Activated T-helper 17 cell treated with anti-CD3 and anti-CD28 coated beads, Interleukin-2, amount 50 U/mL, for 72 hours (primary cell): ENCODE data around the gene MAP3K14. TPM values are rescaled to one million over a fixed set of nuclear protein-coding genes. Genes with fewer than 3 reads are reported as not detected.

Experiments used
- ATAC-seq: fragments of 150-1000 bp; cut with Tn5 transposase; replicated peaks from 2 replicates; pipeline ENCODE4 v1.10.0; 2021; ENCODE audit warnings: mild to moderate bottlenecking, moderate library complexity
- H3K27ac Mint-ChIP-seq: one replicate; pipeline ENCODE4 v1.8.0; 2022; ENCODE audit warnings: mixed read lengths
- H3K27me3 Mint-ChIP-seq: one replicate; pipeline ENCODE4 v1.8.0; 2022; ENCODE audit warnings: mixed read lengths
- H3K36me3 Mint-ChIP-seq: one replicate; pipeline ENCODE4 v1.8.0; 2022; ENCODE audit warnings: low read depth, mild to moderate bottlenecking, mixed read lengths
- H3K4me1 Mint-ChIP-seq: one replicate; pipeline ENCODE4 v1.8.0; 2022; ENCODE audit warnings: mixed read lengths
- H3K4me3 Mint-ChIP-seq: one replicate; pipeline ENCODE4 v1.8.0; 2022; ENCODE audit warnings: mild to moderate bottlenecking, mixed read lengths
- H3K9me3 Mint-ChIP-seq: one replicate; pipeline ENCODE4 v1.8.0; 2022; ENCODE audit warnings: mixed read lengths
- total RNA-seq, 2 donors: library from RNA; stranded (reverse); gene quantifications; one replicate each; pipeline ENCODE4 v1.2.3, GENCODE V29; 2022

The MAP3K14 gene
- total RNA-seq, 2 donors from 2014 or later, result 36.3 to 49.5 TPM

DNA sequence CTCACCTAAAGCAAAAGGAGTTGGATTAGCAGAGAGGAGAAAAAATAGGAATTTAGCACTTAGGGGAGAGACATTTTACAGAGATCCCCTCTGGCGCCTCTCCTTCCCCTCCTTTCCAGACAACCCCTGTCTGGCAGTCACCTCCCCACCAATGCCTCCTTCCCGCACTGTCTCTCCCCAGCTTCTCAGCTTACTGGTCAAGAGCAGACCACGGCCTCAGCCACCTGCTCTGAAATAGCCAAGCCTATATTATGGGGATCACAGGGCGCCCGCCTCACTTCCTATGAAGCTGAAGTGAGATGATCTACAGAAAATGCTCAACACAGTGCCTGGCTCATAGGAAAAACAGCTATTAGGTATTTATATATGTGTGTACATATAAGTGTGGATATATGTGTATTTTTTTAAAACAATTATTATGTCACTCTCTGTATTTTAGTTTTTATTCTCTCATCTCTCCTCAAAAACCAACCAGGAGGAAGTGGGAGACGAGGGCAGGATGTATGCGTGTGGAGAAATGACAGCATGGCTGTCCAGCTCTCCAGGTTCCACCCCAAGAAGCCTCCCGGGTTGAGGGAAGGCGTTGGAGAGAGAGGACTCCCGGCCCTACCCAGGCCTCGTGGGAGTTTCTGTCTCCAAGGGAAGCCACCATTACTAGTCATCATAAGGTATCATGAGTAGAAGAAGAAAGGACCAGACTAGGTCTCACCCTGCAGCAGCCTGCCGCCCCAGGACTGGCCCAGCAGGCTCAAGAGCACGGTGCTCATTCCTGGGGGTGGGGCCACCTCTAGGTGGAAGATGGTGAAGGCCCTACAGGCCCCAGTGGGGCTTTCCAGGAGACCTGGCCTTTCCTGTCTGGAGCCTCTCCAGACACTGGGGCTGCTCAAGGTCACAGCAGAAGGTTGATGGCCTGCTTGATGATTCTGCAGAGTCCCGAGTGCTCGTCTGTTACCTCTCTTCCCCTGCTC, 27.2 kb downstream of the MAP3K14 start:
- no peak for ATAC-seq
- H3K27me3 Mint-ChIP-seq, result no peaks in the 10 kb centered on the region
- H3K9me3 Mint-ChIP-seq, result no peaks in the 10 kb centered on the region
- peak overlapping the region; percentile 44 for H3K27ac Mint-ChIP-seq
- H3K4me3 Mint-ChIP-seq, result no peak overlapping the region
- peaks cover 29% of the 10 kb centered on the region for H3K4me1 Mint-ChIP-seq
- peaks cover 99% of the 10 kb centered on the region for H3K36me3 Mint-ChIP-seq

DNA sequence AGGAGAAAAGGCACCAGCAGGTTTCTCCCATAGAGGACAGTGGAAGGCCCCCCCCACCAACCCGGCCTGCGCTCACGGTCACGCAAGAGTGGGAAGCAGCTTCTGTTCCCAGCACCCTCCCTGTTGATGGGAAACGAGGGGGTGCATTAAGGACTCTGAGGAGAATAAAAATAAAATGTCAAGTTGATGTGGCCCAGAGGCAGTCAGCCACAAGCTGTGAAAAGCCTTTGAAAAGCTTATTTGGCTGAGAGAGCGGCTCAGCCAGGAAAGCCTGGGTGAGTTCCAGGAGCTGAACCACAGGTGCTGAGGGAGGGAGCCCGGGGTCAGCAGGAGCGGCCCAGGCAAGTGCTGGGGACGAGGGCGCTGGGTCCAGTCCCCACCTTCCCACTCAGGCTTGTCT, 28.0 kb downstream of the MAP3K14 start:
- H3K27ac Mint-ChIP-seq, result peak overlapping the region; percentile 44
- H3K36me3 Mint-ChIP-seq, result peaks cover 99% of the 10 kb centered on the region
- no peaks in the 10 kb centered on the region for H3K9me3 Mint-ChIP-seq
- H3K27me3 Mint-ChIP-seq, result no peaks in the 10 kb centered on the region
- no peak for ATAC-seq
- H3K4me1 Mint-ChIP-seq, result peaks cover 21% of the 10 kb centered on the region
- H3K4me3 Mint-ChIP-seq, result no peak overlapping the region

GRCh38 chr17:45287526-45288500, 29.0 kb downstream of the MAP3K14 start:
- H3K9me3 Mint-ChIP-seq, result no peaks in the 10 kb centered on the region
- H3K36me3 Mint-ChIP-seq, result peaks cover 99% of the 10 kb centered on the region
- H3K4me1 Mint-ChIP-seq, result peaks cover 11% of the 10 kb centered on the region
- ATAC-seq, result no peak
- H3K27ac Mint-ChIP-seq, result no peak overlapping the region
- no peaks in the 10 kb centered on the region for H3K27me3 Mint-ChIP-seq
- no peak overlapping the region for H3K4me3 Mint-ChIP-seq

- peaks cover 100% of the 10 kb centered on the region for H3K36me3 Mint-ChIP-seq
- ATAC-seq, result no peak
- no peaks in the 10 kb centered on the region for H3K27me3 Mint-ChIP-seq
- no peak overlapping the region for H3K4me3 Mint-ChIP-seq
- no peaks in the 10 kb centered on the region for H3K9me3 Mint-ChIP-seq
- H3K4me1 Mint-ChIP-seq, result peaks cover 7% of the 10 kb centered on the region
- H3K27ac Mint-ChIP-seq, result peak overlapping the region; percentile 2
Observed at GRCh38 chr17:45286286-45286685, 30.5 kb downstream of the MAP3K14 start.

GRCh38 chr17:45284176-45285140, 32.4 kb downstream of the MAP3K14 start:
- Mint-ChIP-seq H3K4me1 (peaks cover 10% of the 10 kb centered on the region), H3K27ac (peak overlapping the region; percentile 84), H3K4me3 (no peak overlapping the region), H3K9me3 (no peaks in the 10 kb centered on the region), H3K36me3 (peaks cover 100% of the 10 kb centered on the region), H3K27me3 (no peaks in the 10 kb centered on the region)
- peak; percentile 72 for ATAC-seq

- Mint-ChIP-seq H3K36me3 (peaks cover 100% of the 10 kb centered on the region), H3K9me3 (no peaks in the 10 kb centered on the region), H3K4me1 (peaks cover 10% of the 10 kb centered on the region), H3K4me3 (no peak overlapping the region), H3K27me3 (no peaks in the 10 kb centered on the region), H3K27ac (peak overlapping the region; percentile 84)
- no peak for ATAC-seq
Observed at GRCh38 chr17:45283711-45284110, 33.1 kb downstream of the MAP3K14 start.

- ATAC-seq, result no peak
- Mint-ChIP-seq H3K36me3 (peaks cover 100% of the 10 kb centered on the region), H3K4me1 (peaks cover 10% of the 10 kb centered on the region), H3K27me3 (no peaks in the 10 kb centered on the region), H3K9me3 (no peaks in the 10 kb centered on the region), H3K4me3 (no peak overlapping the region), H3K27ac (peak overlapping the region; percentile 84)
Observed at GRCh38 chr17:45282683-45283644, 33.9 kb downstream of the MAP3K14 start.

- Mint-ChIP-seq H3K4me1 (peaks cover 5% of the 10 kb centered on the region), H3K27ac (no peak overlapping the region), H3K36me3 (peaks cover 92% of the 10 kb centered on the region), H3K27me3 (no peaks in the 10 kb centered on the region), H3K4me3 (no peak overlapping the region), H3K9me3 (no peaks in the 10 kb centered on the region)
- ATAC-seq, result no peak
Observed at GRCh38 chr17:45279898-45280297, 36.9 kb downstream of the MAP3K14 start.

DNA sequence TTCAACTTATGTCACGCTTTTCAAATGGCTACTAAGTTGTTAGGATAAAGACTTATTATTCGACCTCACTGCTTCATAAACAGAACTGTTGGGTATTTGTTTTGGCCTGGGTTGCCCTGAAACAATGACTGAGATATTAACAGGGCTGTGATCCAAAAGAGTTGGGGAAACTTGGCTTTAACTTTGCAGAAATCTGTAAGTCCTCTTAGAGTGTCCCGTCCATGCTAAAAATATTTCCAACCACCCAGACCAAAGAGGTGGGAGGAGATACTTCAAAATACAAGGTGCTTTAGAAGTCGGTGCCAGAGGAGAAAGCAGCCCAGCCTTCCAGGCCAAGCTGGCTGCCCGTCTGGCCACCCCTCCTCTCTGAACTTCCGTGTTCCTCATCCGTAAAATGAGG, 38.8 kb downstream of the MAP3K14 start:
- H3K4me3 Mint-ChIP-seq, result no peak overlapping the region
- no peaks in the 10 kb centered on the region for H3K9me3 Mint-ChIP-seq
- no peaks in the 10 kb centered on the region for H3K27me3 Mint-ChIP-seq
- H3K36me3 Mint-ChIP-seq, result peaks cover 92% of the 10 kb centered on the region
- no peak for ATAC-seq
- H3K4me1 Mint-ChIP-seq, result peaks cover 3% of the 10 kb centered on the region
- H3K27ac Mint-ChIP-seq, result no peak overlapping the region

GRCh38 chr17:45277216-45277849, 39.5 kb downstream of the MAP3K14 start:
- Mint-ChIP-seq H3K27me3 (no peaks in the 10 kb centered on the region), H3K27ac (no peak overlapping the region), H3K4me3 (no peak overlapping the region), H3K4me1 (peaks cover 3% of the 10 kb centered on the region), H3K9me3 (no peaks in the 10 kb centered on the region), H3K36me3 (peaks cover 92% of the 10 kb centered on the region)
- ATAC-seq, result peak; percentile 95

- no peak overlapping the region for H3K4me3 Mint-ChIP-seq
- peaks cover 3% of the 10 kb centered on the region for H3K4me1 Mint-ChIP-seq
- H3K9me3 Mint-ChIP-seq, result no peaks in the 10 kb centered on the region
- H3K27me3 Mint-ChIP-seq, result no peaks in the 10 kb centered on the region
- no peak overlapping the region for H3K27ac Mint-ChIP-seq
- H3K36me3 Mint-ChIP-seq, result peaks cover 92% of the 10 kb centered on the region
- no peak for ATAC-seq
Observed at GRCh38 chr17:45276031-45276430, 40.8 kb downstream of the MAP3K14 start.

- peaks cover 92% of the 10 kb centered on the region for H3K36me3 Mint-ChIP-seq
- H3K27ac Mint-ChIP-seq, result peak overlapping the region; percentile 38
- H3K4me1 Mint-ChIP-seq, result no peaks in the 10 kb centered on the region
- ATAC-seq, result no peak
- no peaks in the 10 kb centered on the region for H3K27me3 Mint-ChIP-seq
- no peak overlapping the region for H3K4me3 Mint-ChIP-seq
- H3K9me3 Mint-ChIP-seq, result no peaks in the 10 kb centered on the region
Observed at GRCh38 chr17:45274033-45274432, 42.8 kb downstream of the MAP3K14 start.
